GM21390 (cell line): ENCODE measurements around the gene RAB11A.
A peak's percentile ranks its signal among the peaks of the same experiment; 100 is the strongest.

ENCODE experiments used
- ATAC-seq: cut with Tn5 transposase; IDR thresholded peaks from one replicate; pipeline ENCODE4 v1.9.1; 2021; ENCODE audit not compliant: unreplicated experiment

Gene RAB11A

GRCh38 chr15:65869126-65869953 lies at the start of gene RAB11A:
RAB11A (plus strand) TSS chr15:65869491; CDS start chr15:65869586, 95 bp downstream.
- peak; percentile 82 for ATAC-seq

GRCh38 chr15:65819563-65819960 lies 49.7 kb upstream of the RAB11A start:
- ATAC-seq, result no peak

GRCh38 chr15:65821070-65821469 lies 48.2 kb upstream of the RAB11A start:
- no peak for ATAC-seq

- no peak for ATAC-seq
These were observed 47.0 kb upstream of the RAB11A start for GRCh38 chr15:65822316-65822715.

GRCh38 chr15:65824031-65824743 lies 45.1 kb upstream of the RAB11A start:
- ATAC-seq, result no peak

GRCh38 chr15:65824941-65825544 lies 44.2 kb upstream of the RAB11A start:
- ATAC-seq, result no peak

- no peak for ATAC-seq
These were observed 42.2 kb upstream of the RAB11A start for GRCh38 chr15:65827065-65827464.

GRCh38 chr15:65828585-65828984 lies 40.7 kb upstream of the RAB11A start:
- ATAC-seq, result no peak

GRCh38 chr15:65829130-65829764 lies 40.0 kb upstream of the RAB11A start:
- no peak for ATAC-seq

- ATAC-seq, result peak; percentile 48
These were observed 36.5 kb upstream of the RAB11A start for GRCh38 chr15:65832549-65833364.

GRCh38 chr15:65833501-65834205 lies 35.6 kb upstream of the RAB11A start:
- no peak for ATAC-seq

GRCh38 chr15:65834603-65835282 lies 34.5 kb upstream of the RAB11A start:
- ATAC-seq, result no peak

GRCh38 chr15:65835447-65835846 lies 33.8 kb upstream of the RAB11A start:
- no peak for ATAC-seq

- no peak for ATAC-seq
These were observed 32.6 kb upstream of the RAB11A start for GRCh38 chr15:65836665-65837064.

GRCh38 chr15:65837301-65838294 lies 31.7 kb upstream of the RAB11A start:
- no peak for ATAC-seq

- ATAC-seq, result no peak
These were observed 29.9 kb upstream of the RAB11A start for GRCh38 chr15:65839354-65839901.

GRCh38 chr15:65839985-65840384 lies 29.3 kb upstream of the RAB11A start:
- ATAC-seq, result no peak
